ENCODE results near the gene GPR84.
"Not testable (repeated sequence)": the region's sequence is repeated elsewhere in the genome, so short reads cannot be mapped to it uniquely, and the experiment has no call there.

Gene GPR84

GRCh38 chr12:54325442-54326109 lies 38.7 kb downstream of the GPR84 start:
- H3K36me3 ChIP-seq (ENCODE audit: control insufficient read depth in 2 of 2, insufficient read depth in 2 of 2, low read length in 2 of 2); H3K27me3 ChIP-seq (ENCODE audit: control insufficient read depth in 2 of 2, insufficient read depth in 2 of 2, low read length in 2 of 2); H3K9me3 ChIP-seq (ENCODE audit: control insufficient read depth in 2 of 2, low read length in 2 of 2): not testable (repeated sequence)
- peaks cover under 1 to 18% of the 10 kb centered on the region in 2 donors for H3K4me1 ChIP-seq (ENCODE audit: control insufficient read depth in 2 of 2, insufficient read depth in 2 of 2, low read length in 2 of 2)
- H3K4me3 ChIP-seq (ENCODE audit: low read length in 2 of 2): peak overlapping the region; percentile 88 to 100
- peak overlapping the region; percentile 83 to 98 for H3K9ac ChIP-seq (ENCODE audit: low read depth in 1 of 2, low read length in 2 of 2)
- H3K27ac ChIP-seq (ENCODE audit: low read depth in 2 of 2, low read length in 2 of 2): peak overlapping the region; percentile 70 to 85

- H3K27me3 ChIP-seq (ENCODE audit: control insufficient read depth in 2 of 2, insufficient read depth in 2 of 2, low read length in 2 of 2): no peaks in the 10 kb centered on the region
- peak within 1 kb of the TSS; percentile 83 to 98 for H3K9ac ChIP-seq (ENCODE audit: low read depth in 1 of 2, low read length in 2 of 2)
- H3K4me1 ChIP-seq (ENCODE audit: control insufficient read depth in 2 of 2, insufficient read depth in 2 of 2, low read length in 2 of 2): peaks cover 0 to 13% of the 10 kb centered on the region in 2 donors
- H3K4me3 ChIP-seq (ENCODE audit: low read length in 2 of 2): peak within 1 kb of the TSS; percentile 88 to 100
- no peaks in the 10 kb centered on the region for H3K36me3 ChIP-seq (ENCODE audit: control insufficient read depth in 2 of 2, insufficient read depth in 2 of 2, low read length in 2 of 2)
- peak within 1 kb of the TSS; percentile 73 to 85 for H3K27ac ChIP-seq (ENCODE audit: low read depth in 2 of 2, low read length in 2 of 2)
- H3K9me3 ChIP-seq (ENCODE audit: control insufficient read depth in 2 of 2, low read length in 2 of 2): no peaks in the 10 kb centered on the region
Measured at GRCh38 chr12:54324617-54325441, 39.5 kb downstream of the GPR84 start, which contains the start of gene COPZ1. Gene COPZ1 (plus strand): TSS chr12:54325131. CDS start chr12:54325164, 33 bp downstream.

- Histone ChIP-seq H3K36me3 (ENCODE audit: control insufficient read depth in 2 of 2, insufficient read depth in 2 of 2, low read length in 2 of 2) (no peaks in the 10 kb centered on the region), H3K4me3 (ENCODE audit: low read length in 2 of 2) (no peak overlapping the region), H3K4me1 (ENCODE audit: control insufficient read depth in 2 of 2, insufficient read depth in 2 of 2, low read length in 2 of 2) (peaks cover 0 to 8% of the 10 kb centered on the region in 2 donors), H3K27ac (ENCODE audit: low read depth in 2 of 2, low read length in 2 of 2) (no peak overlapping the region), H3K9ac (ENCODE audit: low read depth in 1 of 2, low read length in 2 of 2) (no peak overlapping the region), H3K27me3 (ENCODE audit: control insufficient read depth in 2 of 2, insufficient read depth in 2 of 2, low read length in 2 of 2) (no peaks in the 10 kb centered on the region), H3K9me3 (ENCODE audit: control insufficient read depth in 2 of 2, low read length in 2 of 2) (no peaks in the 10 kb centered on the region)
Measured at GRCh38 chr12:54321363-54321762, 42.9 kb downstream of the GPR84 start.
